ENCODE data around the gene CREB5.

CREB5 gene

GRCh38 chr7:28481091-28481926, 69.0 kb downstream of the CREB5 start:
- DNase-seq, result peak; percentile 69

DNA sequence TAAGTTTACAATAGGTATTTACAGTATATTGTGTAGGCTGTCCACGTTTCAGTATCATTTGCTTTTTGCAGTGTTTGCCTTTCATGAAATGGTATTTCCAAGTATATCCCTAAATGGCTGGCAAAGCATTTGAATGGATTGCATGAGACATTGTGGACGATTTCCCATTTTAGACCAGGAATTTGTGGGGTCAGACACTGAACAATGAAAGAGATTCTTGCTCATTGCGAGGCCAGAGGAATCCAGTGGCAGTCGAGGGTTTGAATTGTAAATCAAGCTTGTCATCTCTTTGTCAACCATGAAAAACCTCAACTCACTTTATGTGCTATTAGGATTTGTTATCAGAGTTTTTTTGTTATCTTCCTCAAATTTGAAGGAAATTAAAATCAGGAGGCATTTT, 70.8 kb downstream of the CREB5 start:
- DNase-seq, result peak; percentile 62

DNA sequence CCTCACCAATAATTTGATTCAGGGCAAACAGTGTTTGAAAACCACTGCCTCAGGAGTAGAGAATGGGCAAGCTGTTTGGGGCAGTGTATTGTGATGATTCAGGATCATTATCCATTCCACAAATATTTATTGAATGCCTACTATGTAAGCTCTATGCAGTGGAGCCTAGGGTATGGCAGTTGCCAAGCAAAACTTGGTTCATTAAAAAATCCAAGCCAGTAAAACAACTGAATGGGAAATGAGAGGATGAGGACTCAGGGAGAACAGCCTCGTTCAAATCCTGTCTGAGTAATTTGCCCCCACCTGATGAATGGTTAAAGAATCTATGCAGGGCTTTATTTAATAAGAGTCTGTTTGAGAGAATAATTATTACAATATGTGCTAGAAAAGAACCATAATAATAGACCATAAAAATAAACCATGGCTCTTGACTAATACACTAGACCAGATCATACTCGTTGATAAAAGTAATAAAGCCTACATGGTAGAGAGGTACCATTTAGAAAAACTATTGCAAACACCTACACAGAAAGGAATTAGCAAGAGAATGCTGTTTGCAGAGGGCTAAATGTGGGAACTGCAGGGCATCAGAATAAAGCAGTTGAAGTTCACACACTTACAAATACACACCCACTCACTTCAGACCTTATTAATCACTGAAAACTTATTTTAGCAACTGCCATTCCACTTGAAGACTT, 71.7 kb downstream of the CREB5 start:
- DNase-seq, result peak; percentile 86

GRCh38 chr7:28484606-28484935, 72.3 kb downstream of the CREB5 start:
- DNase-seq, result no peak

DNA sequence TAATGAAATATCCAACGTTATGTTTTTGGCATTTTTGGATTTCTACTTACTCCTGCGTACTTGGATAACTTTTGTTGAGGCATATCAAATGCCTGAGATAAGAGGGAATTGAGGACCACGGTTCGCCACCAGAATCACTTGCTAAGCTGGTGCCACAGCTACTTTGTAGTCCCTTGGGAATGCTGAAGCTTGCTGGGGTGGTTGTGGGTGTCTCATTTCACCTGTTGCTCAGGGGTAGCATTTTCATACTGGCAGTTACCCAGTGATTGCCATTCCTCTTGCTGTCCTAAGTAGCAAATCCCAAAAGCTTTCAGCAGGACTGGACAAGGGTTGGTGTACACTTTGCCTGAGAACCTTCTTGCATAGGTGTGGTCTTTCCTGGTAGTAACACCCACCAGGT, 75.2 kb downstream of the CREB5 start:
- no peak for DNase-seq

GRCh38 chr7:28488061-28488791, 75.9 kb downstream of the CREB5 start:
- no peak for DNase-seq

GRCh38 chr7:28490831-28491230, 78.5 kb downstream of the CREB5 start:
- DNase-seq, result no peak

- no peak for DNase-seq
These were observed 81.2 kb downstream of the CREB5 start for GRCh38 chr7:28493477-28493876.

- no peak for DNase-seq
These were observed 84.7 kb downstream of the CREB5 start for GRCh38 chr7:28497009-28497408.

DNA sequence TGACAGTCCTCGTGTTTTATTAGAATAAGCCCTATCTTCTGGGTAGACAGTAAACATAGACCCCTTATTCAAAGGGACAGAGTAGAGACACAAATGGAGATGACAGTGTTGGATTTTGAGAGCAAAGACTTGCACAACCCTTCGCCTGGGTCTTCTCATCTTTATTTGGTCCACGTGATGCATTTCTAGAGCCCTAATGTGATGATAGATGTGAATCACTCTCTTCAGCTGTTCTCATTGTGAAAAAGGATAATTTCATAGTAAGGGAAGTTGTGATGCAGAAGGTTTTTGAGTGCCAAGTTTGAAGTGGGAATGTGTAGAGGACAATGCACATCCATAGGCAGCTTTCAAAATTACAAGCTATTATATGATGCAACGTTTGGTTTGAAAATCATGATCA, 86.3 kb downstream of the CREB5 start:
- DNase-seq, result no peak

DNA sequence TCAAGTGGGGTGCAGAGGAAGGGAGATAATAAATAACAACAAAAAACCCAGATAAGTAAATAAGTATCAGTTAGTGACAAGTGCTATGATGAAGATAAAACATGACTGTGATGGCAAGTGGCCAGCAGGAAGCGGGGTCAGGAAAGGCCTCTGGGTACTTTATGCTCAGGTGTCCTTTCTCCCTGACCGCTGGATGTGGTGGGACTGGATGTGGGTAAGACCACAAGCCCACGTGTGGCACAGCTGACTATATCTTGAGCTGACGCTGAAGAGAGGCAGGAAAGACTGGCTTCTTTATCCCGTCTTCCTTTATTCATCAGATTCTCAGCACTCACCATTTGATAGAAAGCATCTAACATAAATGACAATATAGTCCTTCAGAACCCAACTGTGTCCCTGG, 87.8 kb downstream of the CREB5 start:
- no peak for DNase-seq

GRCh38 chr7:28502408-28502807, 90.1 kb downstream of the CREB5 start:
- DNase-seq, result no peak

DNA sequence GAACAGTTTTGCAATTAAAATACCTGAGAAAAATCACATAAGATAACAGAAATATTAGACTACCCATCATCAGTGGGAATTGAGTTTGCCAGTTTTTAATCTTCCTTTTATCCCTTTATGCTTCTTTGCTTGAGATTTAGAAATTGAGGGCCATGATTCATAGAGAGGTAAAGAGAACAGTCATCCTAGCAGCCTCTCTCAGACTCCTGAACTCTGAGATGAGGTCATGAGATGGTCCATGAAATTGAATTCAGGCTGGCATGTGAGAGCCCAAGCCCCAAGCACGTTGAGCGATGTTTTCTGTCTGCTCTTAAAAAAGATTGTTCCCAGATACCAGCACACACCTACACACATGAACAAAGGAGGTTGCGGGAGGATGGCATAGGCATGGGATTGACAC, 91.1 kb downstream of the CREB5 start:
- peak; percentile 9 for DNase-seq

DNA sequence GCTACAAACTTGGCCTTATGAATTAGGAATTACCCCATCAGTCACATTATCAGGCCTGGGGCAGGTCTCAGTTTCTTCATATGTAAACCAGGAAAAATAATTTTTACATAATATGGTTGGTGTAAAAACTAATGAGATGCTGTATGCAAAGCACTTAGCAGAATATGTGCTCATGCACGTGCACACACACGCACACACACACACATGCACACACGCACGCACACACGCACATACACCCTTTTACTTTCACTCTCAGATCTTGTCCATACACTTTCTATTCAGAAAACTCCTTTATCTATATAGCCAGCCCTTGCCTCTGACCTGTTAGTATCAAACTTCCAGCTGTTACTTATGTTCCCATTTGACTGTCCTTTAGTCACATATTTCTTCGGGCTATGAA, 92.7 kb downstream of the CREB5 start:
- DNase-seq, result no peak

GRCh38 chr7:28505867-28506266, 93.5 kb downstream of the CREB5 start:
- no peak for DNase-seq

DNA sequence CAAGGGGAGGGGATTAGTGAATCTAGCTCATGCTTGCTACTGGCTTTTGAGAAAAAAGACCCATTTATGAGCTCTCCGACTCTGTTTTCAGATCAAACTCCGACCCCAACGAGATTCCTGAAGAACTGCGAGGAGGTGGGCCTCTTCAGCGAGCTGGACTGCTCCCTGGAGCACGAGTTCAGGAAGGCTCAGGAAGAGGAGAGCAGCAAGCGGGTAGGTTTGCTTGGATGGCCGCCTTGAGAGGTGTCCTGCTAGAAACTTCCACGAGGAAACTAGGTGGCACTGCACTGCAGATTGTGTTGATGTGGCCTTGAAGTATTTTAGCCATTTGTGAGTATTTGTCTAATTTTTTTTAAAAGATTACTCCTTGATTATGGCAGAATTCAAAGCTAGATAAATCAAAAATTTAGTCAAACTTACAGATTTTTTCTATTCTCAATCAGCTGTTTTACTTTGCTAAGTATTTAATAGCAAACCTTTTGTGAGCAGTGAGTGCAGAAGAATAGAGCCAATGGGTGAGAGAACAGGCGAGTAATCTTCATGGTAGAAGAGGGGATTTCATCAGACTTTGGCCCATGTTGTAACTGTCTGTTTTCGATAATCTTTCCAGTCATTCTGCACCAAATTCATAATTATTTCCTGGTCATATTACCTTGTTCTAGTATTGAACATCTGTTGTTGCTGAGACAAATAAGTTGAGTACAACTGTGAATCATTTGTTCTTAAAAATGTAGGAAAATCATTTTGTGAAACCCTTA, 95.4 kb downstream of the CREB5 start:
- no peak for DNase-seq

GRCh38 chr7:28509251-28510025, 97.1 kb downstream of the CREB5 start:
- no peak for DNase-seq

DNA sequence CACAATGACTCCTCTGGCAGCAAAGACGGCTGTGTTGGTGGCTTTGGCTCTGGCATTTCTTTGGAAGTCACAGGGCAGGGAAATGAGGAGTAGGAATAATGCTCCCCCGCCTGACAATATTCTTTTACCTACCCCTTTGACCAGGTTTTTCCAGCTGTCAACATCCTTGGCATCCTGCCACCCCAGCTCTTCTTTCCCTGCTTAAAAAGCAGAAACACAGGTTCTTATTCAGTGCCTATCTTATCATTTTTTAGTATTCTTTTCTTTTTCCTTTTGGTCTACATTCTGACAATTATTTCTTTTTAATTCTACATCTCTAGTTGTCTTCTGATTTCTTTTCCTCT, 97.7 kb downstream of the CREB5 start:
- DNase-seq, result no peak

DNA sequence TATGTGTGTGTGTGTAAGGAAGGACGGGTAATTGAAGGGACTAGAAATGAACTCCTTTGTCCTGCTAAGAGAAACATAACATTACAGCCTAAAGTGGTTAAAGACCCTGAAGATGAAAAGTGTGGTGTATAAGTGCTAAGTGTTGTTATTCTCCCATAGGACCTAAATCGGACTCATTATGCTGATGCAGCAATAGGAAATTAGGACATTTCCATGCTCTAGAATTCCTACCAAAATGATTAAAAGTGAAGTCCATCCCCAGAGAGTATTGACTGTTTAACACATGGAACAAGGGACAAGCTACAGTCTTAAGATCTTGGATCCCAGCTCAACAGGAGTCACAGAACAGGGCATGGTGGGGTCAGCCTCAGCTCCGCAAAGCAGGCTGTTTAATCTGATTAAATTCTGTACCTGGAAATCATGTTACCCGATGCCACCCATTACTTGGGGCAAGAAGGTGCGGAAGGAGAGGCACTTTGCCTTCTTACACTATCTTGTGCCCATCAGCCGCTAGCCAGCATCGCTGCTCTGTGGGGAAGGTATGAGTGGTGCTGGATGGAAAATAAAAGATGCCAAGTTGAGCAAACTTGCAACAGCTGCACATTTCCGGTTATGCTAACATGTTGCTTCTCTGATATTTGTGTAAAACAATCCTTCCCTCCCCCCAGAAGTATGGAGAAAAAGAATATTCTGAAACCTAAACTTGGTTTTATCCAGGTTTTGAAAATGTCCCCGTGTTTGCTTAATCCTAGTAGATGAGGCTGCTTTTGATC, 100.5 kb downstream of the CREB5 start:
- DNase-seq, result no peak

DNA sequence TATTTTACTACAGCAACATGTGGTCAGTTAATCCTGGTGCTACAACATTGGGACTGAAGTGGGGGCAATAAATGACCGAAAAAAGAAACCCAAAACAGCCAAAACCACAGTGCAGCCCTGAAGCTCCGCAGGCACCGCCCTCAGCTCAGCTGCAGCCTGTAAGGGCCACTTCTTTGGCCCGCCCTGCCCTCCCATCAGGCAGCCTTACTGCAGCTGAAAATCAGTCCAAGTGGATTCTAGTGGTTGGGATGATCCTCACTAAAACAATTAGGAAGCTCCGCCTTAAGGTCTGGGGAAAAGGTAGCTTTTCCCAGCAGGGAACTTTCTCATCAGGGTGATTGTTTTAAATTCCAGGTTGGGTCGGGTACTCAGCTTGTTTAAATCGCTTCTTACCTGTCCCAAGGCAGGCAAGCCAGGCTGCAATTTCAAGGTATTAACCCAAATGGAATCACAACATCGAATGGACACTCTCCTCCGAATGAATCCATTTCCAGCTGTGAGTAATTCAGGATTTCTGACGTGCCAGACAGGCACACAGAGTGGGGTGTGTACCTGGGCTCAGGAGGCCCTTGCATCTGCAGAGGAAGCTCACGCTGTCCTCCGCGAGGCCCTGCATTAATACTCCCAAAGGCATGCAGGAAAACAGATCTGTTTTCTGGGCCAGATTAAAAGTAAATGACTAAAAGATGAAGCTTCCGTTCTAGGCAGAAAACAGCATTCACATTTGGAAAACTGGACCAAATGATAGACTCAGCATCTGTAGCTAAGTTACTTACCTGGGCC, 104.3 kb downstream of the CREB5 start:
- DNase-seq, result no peak

DNA sequence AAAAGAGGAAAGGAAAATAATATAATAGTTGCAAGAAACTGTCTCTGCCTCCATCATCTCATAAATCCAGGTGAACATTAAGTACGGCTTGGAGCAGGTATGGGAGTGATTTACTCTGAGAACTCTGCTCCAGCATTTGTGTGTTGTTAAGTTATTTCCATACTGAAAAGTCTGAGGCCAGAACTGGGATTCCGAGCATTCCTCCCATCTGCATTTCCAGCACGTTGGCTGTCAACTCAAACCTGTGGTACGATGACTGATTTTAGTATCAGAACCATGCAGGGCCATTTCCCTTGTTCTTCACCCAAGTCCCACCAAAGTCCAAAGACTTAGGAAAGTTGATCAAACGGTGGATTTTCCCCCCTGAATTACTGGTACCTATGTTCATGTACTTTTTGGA, 104.9 kb downstream of the CREB5 start:
- no peak for DNase-seq

All from EL (cell line).